GM04504 (cell line): Measurements from ENCODE around the gene HPSE2.
"Not testable (repeated sequence)": the region's sequence is repeated elsewhere in the genome, so short reads cannot be mapped to it uniquely, and the experiment has no call there.

Experiments
- DNase-seq: peaks from one replicate; pipeline ENCODE4 v3.0.0-alpha.2; 2012; ENCODE audit warnings: low read depth

Gene HPSE2

GRCh38 chr10:99161165-99161564 lies 74.5 kb downstream of the HPSE2 start:
- DNase-seq, result no peak

DNA sequence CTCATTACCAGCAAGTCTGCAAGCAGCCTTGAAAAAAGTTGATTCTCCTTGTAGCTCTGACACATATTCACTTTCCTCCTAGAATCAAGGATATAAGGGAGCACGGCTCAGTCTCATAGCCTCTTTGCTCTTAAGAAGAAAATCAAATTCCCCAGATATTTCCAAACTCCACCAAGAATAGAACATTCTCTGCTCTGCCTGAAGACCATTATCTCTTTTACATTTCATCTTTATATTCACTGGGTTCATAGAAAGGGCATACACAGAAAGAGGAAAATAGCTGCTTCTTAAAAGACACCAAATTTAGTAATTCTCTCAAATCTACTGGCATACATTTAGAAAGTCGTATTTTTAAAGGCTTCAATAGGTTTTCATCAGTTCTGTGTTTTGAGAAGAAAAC lies 92.0 kb downstream of the HPSE2 start:
- no peak for DNase-seq

DNA sequence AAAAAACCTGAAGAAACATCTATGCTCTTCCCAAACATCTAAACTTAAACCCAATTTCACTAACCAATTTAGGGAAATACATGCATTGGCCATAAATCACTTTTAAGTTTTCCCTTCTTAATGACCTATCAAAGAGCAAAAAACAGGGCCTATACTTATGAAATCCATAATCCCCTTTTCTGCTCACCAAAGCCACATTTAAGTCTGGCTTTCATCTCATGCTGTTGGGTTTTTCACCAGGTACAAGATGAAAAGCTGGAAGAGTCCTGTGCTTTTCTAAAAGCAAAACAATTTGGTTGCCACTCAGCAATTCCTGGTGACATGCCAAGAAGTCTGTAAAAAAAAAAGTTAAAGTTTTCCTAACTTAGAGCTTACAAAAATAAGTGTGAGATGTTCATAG lies 92.6 kb downstream of the HPSE2 start:
- DNase-seq, result no peak

GRCh38 chr10:99132897-99133296 lies 102.8 kb downstream of the HPSE2 start:
- not testable (repeated sequence) for DNase-seq

DNA sequence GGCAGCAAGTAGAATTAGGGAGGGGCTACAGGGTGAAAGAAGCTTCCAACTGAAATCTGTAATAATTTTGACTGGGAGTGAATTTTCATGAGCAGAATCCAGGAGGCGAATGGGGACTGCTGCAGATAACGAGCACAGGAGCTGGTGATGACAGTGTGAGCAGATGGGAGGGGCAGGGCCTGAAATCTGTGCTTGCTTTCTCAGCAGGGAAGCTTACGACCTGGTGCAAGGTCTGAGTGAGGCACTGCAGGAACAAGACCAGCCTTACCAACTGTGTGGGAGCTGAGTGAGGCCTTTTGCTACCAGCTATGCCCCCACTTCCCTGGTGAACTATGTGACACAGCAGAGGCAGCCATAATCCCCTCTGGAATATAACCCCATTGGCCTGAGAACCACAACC lies 109.8 kb downstream of the HPSE2 start:
- DNase-seq, result no peak

- DNase-seq, result no peak
These were observed 111.3 kb downstream of the HPSE2 start for GRCh38 chr10:99124376-99124775.

- DNase-seq, result no peak
These were observed 111.8 kb downstream of the HPSE2 start for GRCh38 chr10:99123851-99124250.

DNA sequence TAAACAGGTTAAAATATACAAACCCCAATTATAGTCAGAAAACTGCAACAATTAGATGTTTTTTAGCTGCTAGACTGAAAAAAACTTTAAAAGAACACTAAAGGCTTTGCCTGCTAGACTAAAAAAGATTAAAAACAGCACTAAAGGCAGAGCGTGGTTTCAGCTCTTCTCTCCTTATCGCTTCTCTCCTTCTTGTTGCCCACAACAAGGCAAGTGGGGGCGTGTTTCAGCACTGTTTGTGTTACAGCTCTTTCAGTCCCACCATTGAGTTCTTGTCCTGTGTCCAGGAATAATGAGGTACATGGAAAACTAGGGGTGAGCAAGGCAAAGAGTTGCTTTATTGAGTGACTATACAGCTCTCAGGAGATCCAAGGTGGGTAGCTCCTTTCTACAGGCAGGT lies 112.3 kb downstream of the HPSE2 start:
- no peak for DNase-seq

GRCh38 chr10:99119258-99119748 lies 116.3 kb downstream of the HPSE2 start:
- DNase-seq, result no peak

DNA sequence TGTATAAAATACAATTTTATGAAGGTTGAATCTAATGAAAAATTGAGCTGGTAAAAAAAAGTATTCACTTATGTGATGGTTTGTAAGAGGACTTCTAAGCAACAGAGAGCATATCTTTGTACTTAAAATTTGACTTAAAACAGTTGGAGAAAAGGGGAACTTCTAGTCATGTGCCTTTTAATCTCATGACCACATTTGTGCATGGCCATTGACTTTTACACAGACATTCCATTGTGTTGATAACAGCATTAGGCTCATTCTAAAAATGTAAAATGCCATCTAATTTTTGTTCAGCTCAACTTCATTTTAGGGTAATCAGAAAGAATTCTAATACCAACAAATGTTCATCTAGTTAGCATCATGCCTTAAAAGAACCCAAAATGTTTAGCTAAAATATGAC lies 119.9 kb downstream of the HPSE2 start:
- no peak for DNase-seq

- DNase-seq, result no peak
These were observed 150.3 kb downstream of the HPSE2 start for GRCh38 chr10:99085358-99085757.

- no peak for DNase-seq
These were observed 151.5 kb downstream of the HPSE2 start for GRCh38 chr10:99084161-99084560.

GRCh38 chr10:99080275-99080945 lies 155.2 kb downstream of the HPSE2 start:
- no peak for DNase-seq

GRCh38 chr10:99062591-99062990 lies 173.1 kb downstream of the HPSE2 start:
- DNase-seq, result no peak

DNA sequence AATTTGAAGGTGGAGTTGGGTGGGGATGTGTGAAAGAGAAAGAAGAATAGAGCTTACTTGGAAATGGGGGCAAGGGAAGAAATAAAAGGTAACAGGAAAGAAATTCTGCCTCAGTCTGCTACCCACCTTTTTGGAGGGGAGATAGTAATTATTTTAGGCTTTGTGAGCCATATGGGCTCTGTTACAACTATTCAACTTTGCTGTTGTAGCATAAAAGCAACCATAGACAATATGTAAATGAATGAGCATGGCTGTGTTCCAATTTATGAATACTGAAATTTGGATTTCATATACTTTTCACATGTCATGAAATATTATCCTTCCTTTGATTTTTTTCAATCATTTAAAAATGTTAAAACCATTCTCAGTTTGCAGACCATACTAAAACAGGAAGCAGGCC lies 176.9 kb downstream of the HPSE2 start:
- no peak for DNase-seq

GRCh38 chr10:99057936-99058690 lies 177.5 kb downstream of the HPSE2 start:
- no peak for DNase-seq

DNA sequence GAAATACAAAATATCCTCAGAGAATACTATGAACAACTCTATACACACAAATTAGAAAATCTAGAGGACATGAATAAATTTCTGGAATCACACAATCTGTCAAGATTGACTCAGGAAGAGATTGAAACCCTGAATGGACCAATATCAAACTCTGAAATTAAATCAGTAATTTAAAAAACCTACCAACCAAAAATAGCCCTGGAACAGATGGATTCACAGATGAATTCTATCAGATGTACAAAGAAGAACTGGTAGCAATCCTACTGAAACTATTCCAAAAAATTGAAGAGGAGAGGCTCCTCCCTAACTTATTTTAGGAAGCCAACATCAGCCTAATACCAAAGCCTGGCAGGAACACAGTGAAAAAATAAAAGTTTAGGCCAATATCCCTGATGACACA lies 190.0 kb downstream of the HPSE2 start:
- no peak for DNase-seq

- no peak for DNase-seq
These were observed 193.4 kb downstream of the HPSE2 start for GRCh38 chr10:99042051-99042771.

GRCh38 chr10:99041468-99041867 lies 194.2 kb downstream of the HPSE2 start:
- no peak for DNase-seq

GRCh38 chr10:99013885-99014284 lies 221.8 kb downstream of the HPSE2 start:
- DNase-seq, result no peak

DNA sequence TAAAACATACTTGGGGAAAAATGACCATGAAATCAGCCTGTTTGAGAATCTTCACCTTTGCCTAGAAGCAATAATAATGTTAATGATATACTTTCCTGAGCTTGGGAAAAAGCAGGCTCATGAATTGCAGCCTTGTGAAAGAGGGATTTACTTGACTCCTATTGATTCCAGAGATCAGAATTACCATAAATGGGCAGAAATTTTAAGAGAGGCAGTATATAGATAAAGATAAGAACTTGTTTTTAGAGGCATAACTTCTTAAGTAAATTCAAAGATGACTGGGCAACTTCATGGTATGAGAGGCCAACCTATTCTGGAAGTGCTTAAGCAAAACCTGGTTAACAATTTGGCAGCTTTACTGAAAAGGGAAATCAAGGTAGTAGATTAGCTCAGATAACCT lies 225.4 kb downstream of the HPSE2 start:
- DNase-seq, result no peak

- DNase-seq, result no peak
These were observed 227.6 kb downstream of the HPSE2 start for GRCh38 chr10:99008054-99008453.

- DNase-seq, result no peak
These were observed 228.2 kb downstream of the HPSE2 start for GRCh38 chr10:99007457-99007856.
